Activated naive CD8-positive, alpha-beta T cell treated with anti-CD3 and anti-CD28 coated beads for 36 hours (primary cell): ENCODE measurements around the gene EPS15. TPM values are rescaled to one million over a fixed set of nuclear protein-coding genes. Genes with fewer than 3 reads are reported as not detected.
A peak's percentile ranks its signal among the peaks of the same experiment; 100 is the strongest.
"Not testable (repeated sequence)": the region's sequence is repeated elsewhere in the genome, so short reads cannot be mapped to it uniquely, and the experiment has no call there.

Source experiments
- DNase-seq: peaks from one replicate; pipeline ENCODE4 v3.0.0; 2021
- H3K27ac Mint-ChIP-seq: one replicate; pipeline ENCODE4 v1.8.0; 2022; ENCODE audit warnings: mild to moderate bottlenecking, moderate library complexity, mixed read lengths
- H3K27me3 Mint-ChIP-seq: one replicate; pipeline ENCODE4 v1.8.0; 2022; ENCODE audit warnings: mild to moderate bottlenecking, mixed read lengths
- H3K36me3 Mint-ChIP-seq: one replicate; pipeline ENCODE4 v1.8.0; 2021; ENCODE audit warnings: mild to moderate bottlenecking, mixed read lengths
- H3K4me1 Mint-ChIP-seq: one replicate; pipeline ENCODE4 v1.8.0; 2021; ENCODE audit warnings: mixed read lengths
- H3K4me3 Mint-ChIP-seq: one replicate; pipeline ENCODE4 v1.8.0; 2022; ENCODE audit warnings: mild to moderate bottlenecking, moderate library complexity, mixed read lengths
- H3K9me3 Mint-ChIP-seq: one replicate; pipeline ENCODE4 v1.8.0; 2022; ENCODE audit warnings: mixed read lengths
- total RNA-seq, 2 experiments: library from RNA; stranded (reverse); gene quantifications; one replicate each; pipeline ENCODE4 v1.2.3, GENCODE V29; 2021

EPS15 gene
- total RNA-seq, 2 experiments from 2014 or later = 53.5 to 55.0 TPM

- no peak for DNase-seq
- Mint-ChIP-seq H3K27ac (no peak overlapping the region), H3K4me3 (no peak overlapping the region), H3K36me3 (no peaks in the 10 kb centered on the region), H3K27me3 (no peaks in the 10 kb centered on the region), H3K9me3 (no peaks in the 10 kb centered on the region), H3K4me1 (peaks cover 16% of the 10 kb centered on the region)
Observed at GRCh38 chr1:51552929-51553807, 34.1 kb upstream of the EPS15 start.

DNA sequence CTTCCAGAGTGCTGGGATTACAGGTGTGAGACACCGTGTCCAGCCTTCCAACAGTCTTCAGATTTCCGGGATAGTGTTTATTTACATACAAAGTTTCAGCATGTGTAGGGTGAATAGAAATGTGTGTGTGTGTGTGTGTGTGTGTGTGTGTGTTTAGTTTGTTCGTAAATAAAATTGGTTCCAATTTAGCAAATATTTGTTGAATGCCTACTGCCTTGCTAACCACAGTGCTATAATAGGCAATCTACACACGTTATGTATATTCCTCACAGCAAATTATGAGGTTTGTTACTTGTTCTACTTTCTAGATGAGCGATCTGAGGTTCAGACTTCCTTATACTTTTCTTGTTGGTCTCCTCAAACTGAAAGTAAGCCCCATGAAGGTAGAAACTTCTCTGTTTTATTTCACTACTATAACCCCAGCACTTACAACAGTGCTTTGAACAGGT is 32.8 kb upstream of the EPS15 start:
- H3K9me3 Mint-ChIP-seq = no peaks in the 10 kb centered on the region
- H3K27me3 Mint-ChIP-seq = no peaks in the 10 kb centered on the region
- no peak overlapping the region for H3K27ac Mint-ChIP-seq
- no peaks in the 10 kb centered on the region for H3K36me3 Mint-ChIP-seq
- H3K4me3 Mint-ChIP-seq = no peak overlapping the region
- H3K4me1 Mint-ChIP-seq = peaks cover 16% of the 10 kb centered on the region
- no peak for DNase-seq

GRCh38 chr1:51551081-51551480 is 32.0 kb upstream of the EPS15 start:
- Mint-ChIP-seq H3K4me1 (peaks cover 16% of the 10 kb centered on the region), H3K36me3 (no peaks in the 10 kb centered on the region), H3K27ac (no peak overlapping the region), H3K27me3 (no peaks in the 10 kb centered on the region), H3K4me3 (no peak overlapping the region), H3K9me3 (no peaks in the 10 kb centered on the region)
- DNase-seq = no peak

- no peaks in the 10 kb centered on the region for H3K36me3 Mint-ChIP-seq
- H3K4me3 Mint-ChIP-seq = no peak overlapping the region
- no peaks in the 10 kb centered on the region for H3K27me3 Mint-ChIP-seq
- H3K9me3 Mint-ChIP-seq = no peaks in the 10 kb centered on the region
- no peak for DNase-seq
- peaks cover 16% of the 10 kb centered on the region for H3K4me1 Mint-ChIP-seq
- H3K27ac Mint-ChIP-seq = no peak overlapping the region
Observed at GRCh38 chr1:51549901-51550300, 30.8 kb upstream of the EPS15 start.

DNA sequence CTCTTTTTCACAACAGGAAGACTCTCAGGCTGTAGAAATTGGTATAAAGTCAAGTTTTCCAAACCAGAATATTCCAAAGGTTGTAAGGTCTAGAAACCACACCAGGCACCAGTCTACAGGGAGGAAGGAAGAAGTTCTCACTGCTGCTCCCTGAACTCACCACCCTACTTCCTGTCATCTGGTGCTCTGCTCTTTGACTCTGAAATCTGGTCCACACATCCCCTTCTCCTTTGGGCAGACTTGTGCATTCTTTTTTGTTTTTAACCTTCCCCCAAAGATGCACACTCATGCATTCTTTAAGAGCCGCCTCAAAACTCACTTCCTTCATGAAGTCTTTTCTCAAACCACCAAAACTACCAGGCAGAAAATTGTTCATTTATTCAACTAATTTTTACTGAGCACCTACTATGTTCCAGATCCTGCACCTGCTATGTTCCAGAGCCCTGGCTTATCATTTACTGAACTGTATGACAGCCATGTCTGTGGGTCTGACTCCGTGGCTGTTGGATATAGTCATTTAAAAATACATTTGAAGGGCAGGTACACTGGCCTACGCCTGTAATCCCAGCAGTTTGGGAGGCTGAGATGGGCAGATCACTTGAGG is 30.1 kb upstream of the EPS15 start:
- Mint-ChIP-seq H3K9me3 (no peaks in the 10 kb centered on the region), H3K4me1 (peaks cover 16% of the 10 kb centered on the region), H3K36me3 (no peaks in the 10 kb centered on the region), H3K4me3 (no peak overlapping the region), H3K27ac (no peak overlapping the region), H3K27me3 (no peaks in the 10 kb centered on the region)
- no peak for DNase-seq

DNA sequence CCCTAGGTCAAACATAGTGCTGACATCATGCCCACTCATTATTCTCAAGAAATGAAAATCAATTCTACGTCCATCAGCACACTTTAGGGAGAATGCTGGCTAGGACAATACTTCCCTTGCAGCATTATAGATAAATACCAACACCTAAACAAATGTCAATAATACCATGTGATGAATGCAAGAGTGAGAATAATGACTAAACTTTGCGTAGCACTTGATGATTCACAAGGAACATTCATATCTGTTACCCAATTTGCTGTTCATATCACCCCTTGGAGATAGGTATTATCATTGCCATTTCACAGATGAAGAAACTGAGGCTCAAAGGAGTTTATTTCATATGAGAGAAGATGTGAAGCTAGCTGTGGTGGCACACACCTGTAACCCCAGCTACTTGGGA is 24.8 kb upstream of the EPS15 start:
- Mint-ChIP-seq H3K9me3 (no peaks in the 10 kb centered on the region), H3K27ac (no peak overlapping the region), H3K4me1 (peaks cover 17% of the 10 kb centered on the region), H3K4me3 (no peak overlapping the region), H3K27me3 (no peaks in the 10 kb centered on the region), H3K36me3 (no peaks in the 10 kb centered on the region)
- no peak for DNase-seq

DNA sequence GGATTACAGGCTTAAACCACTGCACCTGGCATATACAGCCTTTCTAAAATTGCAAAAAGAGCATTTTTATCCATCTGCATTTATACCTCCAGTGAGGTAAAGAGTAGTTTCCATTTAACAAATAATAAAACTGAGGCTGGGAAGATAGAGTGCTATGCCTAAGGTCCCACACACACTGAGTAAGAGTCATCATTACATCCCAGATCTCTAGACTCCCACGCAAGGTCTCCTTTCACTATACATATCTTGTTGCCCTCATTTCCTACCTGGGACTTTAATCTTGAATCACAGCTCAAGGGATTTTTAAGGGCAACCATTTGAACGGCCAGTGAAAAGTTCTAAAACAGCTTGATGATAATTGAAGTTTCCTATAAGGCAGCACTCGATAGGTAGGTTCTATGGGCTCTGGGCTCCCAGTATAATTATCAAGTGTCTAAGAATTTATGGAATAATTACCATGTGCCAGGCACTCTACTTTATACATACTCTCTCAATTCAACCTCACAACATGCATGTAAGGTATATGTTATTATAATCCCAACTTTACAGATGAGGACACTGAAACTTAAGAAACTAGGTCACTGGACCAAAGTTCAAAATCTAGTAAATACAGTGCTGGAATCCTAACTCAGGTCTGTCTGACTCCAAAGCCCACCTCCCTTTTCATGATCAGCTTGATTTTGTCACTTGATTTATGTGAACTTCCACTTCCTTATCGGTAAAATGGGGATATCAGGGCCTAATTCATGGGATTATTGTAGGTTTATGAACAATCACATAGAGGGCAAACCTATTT is 23.3 kb upstream of the EPS15 start:
- H3K27ac Mint-ChIP-seq = no peak overlapping the region
- no peak overlapping the region for H3K4me3 Mint-ChIP-seq
- no peaks in the 10 kb centered on the region for H3K9me3 Mint-ChIP-seq
- no peaks in the 10 kb centered on the region for H3K27me3 Mint-ChIP-seq
- H3K36me3 Mint-ChIP-seq = no peaks in the 10 kb centered on the region
- H3K4me1 Mint-ChIP-seq = peaks cover 10% of the 10 kb centered on the region
- DNase-seq = no peak

GRCh38 chr1:51541313-51542050 is 22.4 kb upstream of the EPS15 start:
- peak overlapping the region; percentile 49 for H3K27ac Mint-ChIP-seq
- no peak for DNase-seq
- H3K4me3 Mint-ChIP-seq = no peak overlapping the region

DNA sequence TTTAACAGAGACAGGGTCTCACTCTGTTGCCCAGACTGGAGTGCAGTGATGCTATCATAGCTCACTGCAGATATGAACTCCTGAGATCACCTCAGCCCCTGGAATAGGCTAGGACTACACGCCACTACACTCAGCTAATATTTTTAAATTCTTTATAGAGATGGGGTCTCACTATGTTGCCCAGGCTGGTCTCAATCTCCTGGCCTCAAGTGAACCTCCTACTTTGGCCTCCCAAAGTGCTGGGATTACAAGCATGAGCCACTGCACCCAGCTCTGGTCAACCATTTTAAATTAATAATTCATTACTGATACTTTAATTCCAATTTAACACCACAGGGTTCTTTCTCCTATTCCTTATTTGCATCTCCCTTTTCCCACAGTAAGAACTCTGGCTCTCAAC is 18.5 kb upstream of the EPS15 start:
- Mint-ChIP-seq H3K27me3 (no peaks in the 10 kb centered on the region), H3K36me3 (no peaks in the 10 kb centered on the region), H3K4me1 (peaks cover 13% of the 10 kb centered on the region), H3K4me3 (no peak overlapping the region), H3K9me3 (no peaks in the 10 kb centered on the region), H3K27ac (no peak overlapping the region)
- DNase-seq = no peak

More at GRCh38 chr1:51541313-51542050, 22.4 kb upstream of the EPS15 start:
- H3K36me3 Mint-ChIP-seq = no peaks in the 10 kb centered on the region
- H3K9me3 Mint-ChIP-seq = no peaks in the 10 kb centered on the region
- no peaks in the 10 kb centered on the region for H3K27me3 Mint-ChIP-seq
- H3K4me1 Mint-ChIP-seq = peaks cover 10% of the 10 kb centered on the region

DNA sequence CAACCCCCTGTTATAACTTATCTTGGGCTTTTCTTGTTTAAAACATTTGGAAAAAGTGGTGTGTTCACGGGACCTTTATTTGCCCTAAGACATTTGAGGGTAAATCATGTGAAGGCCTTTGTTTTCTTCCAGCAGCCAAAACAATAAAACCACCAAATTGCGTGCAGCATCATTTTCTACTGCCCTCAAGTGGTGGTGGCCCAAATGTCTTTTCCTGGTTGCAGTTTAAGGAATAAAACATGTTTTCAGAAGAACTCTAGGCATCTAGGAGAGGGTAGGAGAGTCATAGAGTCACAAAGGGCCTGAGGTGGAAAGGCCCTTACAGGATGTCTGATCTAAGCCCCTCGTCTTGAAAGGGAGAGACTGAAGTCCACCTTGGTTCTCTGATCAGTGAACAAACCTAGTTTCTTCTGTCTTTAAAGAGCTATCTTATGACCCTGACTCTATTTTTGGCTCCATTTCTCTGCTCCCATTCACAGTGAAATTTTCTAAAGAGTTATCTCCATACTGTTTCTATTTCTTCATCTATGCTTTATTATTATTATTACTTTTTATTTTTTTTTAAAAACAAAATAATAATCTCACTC is 16.0 kb upstream of the EPS15 start:
- DNase-seq = peak; percentile 8
- Mint-ChIP-seq H3K9me3 (no peaks in the 10 kb centered on the region), H3K4me1 (peaks cover 3% of the 10 kb centered on the region), H3K27me3 (no peaks in the 10 kb centered on the region), H3K36me3 (no peaks in the 10 kb centered on the region), H3K4me3 (no peak overlapping the region), H3K27ac (no peak overlapping the region)

DNA sequence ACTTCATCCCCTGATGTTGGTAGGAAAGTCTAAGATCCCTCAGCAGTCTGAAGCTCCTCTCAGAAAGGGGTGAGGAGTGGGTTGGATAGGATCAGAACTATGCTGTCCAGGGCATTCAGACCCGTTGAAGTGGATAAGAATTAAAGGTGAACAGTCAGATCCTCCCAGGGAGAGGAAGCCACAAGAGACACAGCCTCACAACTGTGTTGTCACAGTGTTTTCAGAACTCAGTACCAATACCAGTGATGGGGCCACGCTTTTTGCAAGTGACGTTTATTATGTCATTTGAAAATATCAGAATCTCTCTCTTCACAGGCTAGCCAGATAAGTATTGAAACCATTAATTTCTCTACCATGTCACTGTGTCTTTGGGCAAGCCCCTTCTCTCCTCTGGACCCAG is 15.4 kb upstream of the EPS15 start:
- no peak for DNase-seq
- H3K4me1 Mint-ChIP-seq = peaks cover 3% of the 10 kb centered on the region
- H3K9me3 Mint-ChIP-seq = no peaks in the 10 kb centered on the region
- H3K4me3 Mint-ChIP-seq = no peak overlapping the region
- no peaks in the 10 kb centered on the region for H3K36me3 Mint-ChIP-seq
- H3K27me3 Mint-ChIP-seq = no peaks in the 10 kb centered on the region
- no peak overlapping the region for H3K27ac Mint-ChIP-seq

DNA sequence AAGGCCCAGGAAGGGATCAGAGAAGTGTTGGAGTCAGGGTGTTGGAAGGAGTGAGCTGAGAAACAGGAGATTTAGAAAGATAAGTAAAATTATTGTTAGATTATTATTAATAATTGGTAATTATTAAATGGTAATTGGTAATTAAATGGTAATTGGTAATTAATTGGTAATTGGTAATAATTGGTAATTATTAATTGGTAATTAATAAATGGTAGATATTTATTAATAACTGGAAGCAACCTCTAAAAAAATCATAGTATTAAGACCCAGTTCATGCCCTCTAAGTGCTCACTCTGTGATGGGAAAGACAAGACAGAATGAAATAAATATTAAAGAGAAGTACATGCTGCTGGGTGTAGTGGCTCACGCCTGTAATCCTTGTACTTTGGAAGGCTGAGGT is 13.8 kb upstream of the EPS15 start:
- Mint-ChIP-seq H3K27me3 (no peaks in the 10 kb centered on the region), H3K36me3 (no peaks in the 10 kb centered on the region), H3K9me3 (no peaks in the 10 kb centered on the region), H3K4me1 (peaks cover 3% of the 10 kb centered on the region), H3K4me3 (no peak overlapping the region), H3K27ac (no peak overlapping the region)
- DNase-seq = no peak

GRCh38 chr1:51530447-51530846 is 11.4 kb upstream of the EPS15 start:
- H3K27ac Mint-ChIP-seq, H3K36me3 Mint-ChIP-seq, H3K9me3 Mint-ChIP-seq, H3K4me3 Mint-ChIP-seq, H3K27me3 Mint-ChIP-seq, DNase-seq, H3K4me1 Mint-ChIP-seq: not testable (repeated sequence)

DNA sequence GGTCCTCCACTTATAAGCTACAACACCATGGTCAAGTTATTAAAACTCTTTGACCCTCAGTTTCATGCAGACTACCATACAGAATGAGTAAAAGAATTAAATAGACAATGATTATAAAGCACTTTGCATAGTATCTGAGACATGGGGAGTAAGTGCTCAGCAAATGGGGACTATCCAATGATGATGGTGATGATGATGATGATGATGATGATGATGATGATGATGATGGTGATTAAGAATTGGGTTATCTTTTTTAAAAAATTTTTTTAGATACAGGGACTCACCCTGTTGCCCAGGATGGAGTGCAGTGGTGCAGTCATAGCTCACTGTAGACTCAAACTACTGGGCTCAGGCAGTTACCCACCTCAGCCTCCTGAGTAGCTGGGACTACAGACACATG is 8.1 kb upstream of the EPS15 start:
- Mint-ChIP-seq H3K4me1 (no peaks in the 10 kb centered on the region), H3K9me3 (no peaks in the 10 kb centered on the region), H3K27ac (no peak overlapping the region), H3K27me3 (no peaks in the 10 kb centered on the region), H3K36me3 (no peaks in the 10 kb centered on the region), H3K4me3 (no peak overlapping the region)
- DNase-seq = no peak
